ENCODE measurements around the gene SPATC1L.
A peak's percentile ranks its signal among the peaks of the same experiment; 100 is the strongest.

The SPATC1L gene

DNA sequence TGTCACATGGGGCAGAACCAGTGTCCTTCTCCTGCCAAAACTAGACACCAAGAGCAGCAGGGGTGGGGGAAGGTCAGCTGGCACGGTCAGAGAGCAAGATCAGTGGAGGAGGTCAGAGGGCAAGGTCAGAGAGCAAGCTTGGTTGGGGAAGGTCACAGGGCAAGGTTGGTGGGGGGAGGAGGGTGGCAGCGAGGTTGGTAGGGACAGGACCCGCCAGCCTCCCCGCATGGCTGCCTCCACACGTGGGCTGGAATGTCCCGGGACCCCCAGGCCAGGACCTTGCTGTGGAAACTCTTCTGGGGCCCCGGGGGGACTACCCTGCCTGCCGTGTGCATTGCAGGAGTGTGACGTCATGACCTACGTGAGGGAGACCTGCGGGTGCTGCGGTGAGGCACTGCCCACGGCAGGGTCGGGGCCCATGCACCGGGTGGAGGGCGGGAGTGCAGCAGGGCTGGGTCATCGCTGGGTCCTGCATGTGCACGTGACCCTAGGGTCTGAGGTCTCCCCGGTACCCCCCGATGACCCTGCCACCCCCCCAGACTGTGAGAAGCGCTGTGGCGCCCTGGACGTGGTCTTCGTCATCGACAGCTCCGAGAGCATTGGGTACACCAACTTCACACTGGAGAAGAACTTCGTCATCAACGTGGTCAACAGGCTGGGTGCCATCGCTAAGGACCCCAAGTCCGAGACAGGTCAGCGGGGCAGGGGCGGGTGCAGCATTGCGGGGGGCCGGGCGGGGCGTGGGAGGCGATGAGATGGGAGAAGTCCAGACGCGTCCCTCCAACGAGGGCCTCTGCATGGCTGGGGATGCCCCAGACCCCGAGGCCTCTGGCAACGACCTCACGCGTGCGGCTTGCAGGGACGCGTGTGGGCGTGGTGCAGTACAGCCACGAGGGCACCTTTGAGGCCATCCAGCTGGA, 59.1 kb downstream of the SPATC1L start:
- ChIA-PET CTCF (no interaction called here), POLR2A (no interaction called here)
- Histone ChIP-seq H3K9me3 (ENCODE audit: control insufficient read depth, insufficient read depth, low read depth, low read length) (no peaks in the 10 kb centered on the region), H3K4me1 (ENCODE audit: control insufficient read depth, insufficient read depth, low read length) (no peaks in the 10 kb centered on the region), H3K36me3 (ENCODE audit: control insufficient read depth in 2 of 2, insufficient read depth in 1 of 2, low read length in 2 of 2) (peaks cover 0 to 57% of the 10 kb centered on the region in 2 experiments; a peak in 1 of 3 replicates), H3K27ac (ENCODE audit: extremely low read depth, low read depth, low read length) (no peak overlapping the region), H3K4me3 (ENCODE audit: low read depth, low read length) (no peak overlapping the region)
- no peak for TF ChIP-seq ZNF571 (tag by site-specific recombination; IDR thresholded peaks at IDR 0.05)
- TF ChIP-seq, protein P1, sequence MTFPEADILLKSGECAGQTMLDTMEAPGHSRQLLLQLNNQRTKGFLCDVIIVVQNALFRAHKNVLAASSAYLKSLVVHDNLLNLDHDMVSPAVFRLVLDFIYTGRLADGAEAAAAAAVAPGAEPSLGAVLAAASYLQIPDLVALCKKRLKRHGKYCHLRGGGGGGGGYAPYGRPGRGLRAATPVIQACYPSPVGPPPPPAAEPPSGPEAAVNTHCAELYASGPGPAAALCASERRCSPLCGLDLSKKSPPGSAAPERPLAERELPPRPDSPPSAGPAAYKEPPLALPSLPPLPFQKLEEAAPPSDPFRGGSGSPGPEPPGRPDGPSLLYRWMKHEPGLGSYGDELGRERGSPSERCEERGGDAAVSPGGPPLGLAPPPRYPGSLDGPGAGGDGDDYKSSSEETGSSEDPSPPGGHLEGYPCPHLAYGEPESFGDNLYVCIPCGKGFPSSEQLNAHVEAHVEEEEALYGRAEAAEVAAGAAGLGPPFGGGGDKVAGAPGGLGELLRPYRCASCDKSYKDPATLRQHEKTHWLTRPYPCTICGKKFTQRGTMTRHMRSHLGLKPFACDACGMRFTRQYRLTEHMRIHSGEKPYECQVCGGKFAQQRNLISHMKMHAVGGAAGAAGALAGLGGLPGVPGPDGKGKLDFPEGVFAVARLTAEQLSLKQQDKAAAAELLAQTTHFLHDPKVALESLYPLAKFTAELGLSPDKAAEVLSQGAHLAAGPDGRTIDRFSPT (tag by site-specific recombination; IDR thresholded peaks at IDR 0.05), result no peak
- TF ChIP-seq BCL11A (tag by site-specific recombination; IDR thresholded peaks at IDR 0.05; ENCODE audit: low read depth), result peak; percentile 96
- no peak for TF ChIP-seq ZNF596 (tag by site-specific recombination; IDR thresholded peaks at IDR 0.05)
- TF ChIP-seq ZNF391 (tag by site-specific recombination; IDR thresholded peaks at IDR 0.05; ENCODE audit: borderline replicate concordance, low read depth), result no peak
- no peak for TF ChIP-seq ZNF23 (tag by site-specific recombination; IDR thresholded peaks at IDR 0.05; ENCODE audit: borderline replicate concordance)
- TF ChIP-seq YY2 (tag by site-specific recombination; IDR thresholded peaks at IDR 0.05), result no peak
- TF ChIP-seq ZNF707 (tag by site-specific recombination; IDR thresholded peaks at IDR 0.05), result no peak
- TF ChIP-seq SCRT1 (tag by site-specific recombination; IDR thresholded peaks at IDR 0.05; ENCODE audit: borderline replicate concordance), result no peak
- TF ChIP-seq GLIS2 (tag by site-specific recombination; IDR thresholded peaks at IDR 0.05), result 0 out of 2 replicates have a peak, but pooled peaks have one; percentile 5
- no peak for TF ChIP-seq ZNF558 (tag by site-specific recombination; IDR thresholded peaks at IDR 0.05)
- TF ChIP-seq ZBTB7A (tag by site-specific recombination; IDR thresholded peaks at IDR 0.05; ENCODE audit: low read depth), result 0 out of 2 replicates have a peak, but pooled peaks have one; percentile 64
- no peak for TF ChIP-seq ZNF677 (tag by site-specific recombination; IDR thresholded peaks at IDR 0.05)
- no peak for TF ChIP-seq ZNF560 (tag by site-specific recombination; IDR thresholded peaks at IDR 0.05; ENCODE audit: borderline replicate concordance)
- TF ChIP-seq, protein P2, sequence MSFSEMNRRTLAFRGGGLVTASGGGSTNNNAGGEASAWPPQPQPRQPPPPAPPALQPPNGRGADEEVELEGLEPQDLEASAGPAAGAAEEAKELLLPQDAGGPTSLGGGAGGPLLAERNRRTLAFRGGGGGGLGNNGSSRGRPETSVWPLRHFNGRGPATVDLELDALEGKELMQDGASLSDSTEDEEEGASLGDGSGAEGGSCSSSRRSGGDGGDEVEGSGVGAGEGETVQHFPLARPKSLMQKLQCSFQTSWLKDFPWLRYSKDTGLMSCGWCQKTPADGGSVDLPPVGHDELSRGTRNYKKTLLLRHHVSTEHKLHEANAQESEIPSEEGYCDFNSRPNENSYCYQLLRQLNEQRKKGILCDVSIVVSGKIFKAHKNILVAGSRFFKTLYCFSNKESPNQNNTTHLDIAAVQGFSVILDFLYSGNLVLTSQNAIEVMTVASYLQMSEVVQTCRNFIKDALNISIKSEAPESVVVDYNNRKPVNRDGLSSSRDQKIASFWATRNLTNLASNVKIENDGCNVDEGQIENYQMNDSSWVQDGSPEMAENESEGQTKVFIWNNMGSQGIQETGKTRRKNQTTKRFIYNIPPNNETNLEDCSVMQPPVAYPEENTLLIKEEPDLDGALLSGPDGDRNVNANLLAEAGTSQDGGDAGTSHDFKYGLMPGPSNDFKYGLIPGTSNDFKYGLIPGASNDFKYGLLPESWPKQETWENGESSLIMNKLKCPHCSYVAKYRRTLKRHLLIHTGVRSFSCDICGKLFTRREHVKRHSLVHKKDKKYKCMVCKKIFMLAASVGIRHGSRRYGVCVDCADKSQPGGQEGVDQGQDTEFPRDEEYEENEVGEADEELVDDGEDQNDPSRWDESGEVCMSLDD (tag by site-specific recombination; IDR thresholded peaks at IDR 0.05), result peak; percentile 31; the same call in 1 of the 2 replicates
- TF ChIP-seq BCL11B (tag by site-specific recombination; IDR thresholded peaks at IDR 0.05; ENCODE audit: low read depth), result peak; percentile 94
- TF ChIP-seq SCRT2 (tag by site-specific recombination; IDR thresholded peaks at IDR 0.05), result no peak

DNA sequence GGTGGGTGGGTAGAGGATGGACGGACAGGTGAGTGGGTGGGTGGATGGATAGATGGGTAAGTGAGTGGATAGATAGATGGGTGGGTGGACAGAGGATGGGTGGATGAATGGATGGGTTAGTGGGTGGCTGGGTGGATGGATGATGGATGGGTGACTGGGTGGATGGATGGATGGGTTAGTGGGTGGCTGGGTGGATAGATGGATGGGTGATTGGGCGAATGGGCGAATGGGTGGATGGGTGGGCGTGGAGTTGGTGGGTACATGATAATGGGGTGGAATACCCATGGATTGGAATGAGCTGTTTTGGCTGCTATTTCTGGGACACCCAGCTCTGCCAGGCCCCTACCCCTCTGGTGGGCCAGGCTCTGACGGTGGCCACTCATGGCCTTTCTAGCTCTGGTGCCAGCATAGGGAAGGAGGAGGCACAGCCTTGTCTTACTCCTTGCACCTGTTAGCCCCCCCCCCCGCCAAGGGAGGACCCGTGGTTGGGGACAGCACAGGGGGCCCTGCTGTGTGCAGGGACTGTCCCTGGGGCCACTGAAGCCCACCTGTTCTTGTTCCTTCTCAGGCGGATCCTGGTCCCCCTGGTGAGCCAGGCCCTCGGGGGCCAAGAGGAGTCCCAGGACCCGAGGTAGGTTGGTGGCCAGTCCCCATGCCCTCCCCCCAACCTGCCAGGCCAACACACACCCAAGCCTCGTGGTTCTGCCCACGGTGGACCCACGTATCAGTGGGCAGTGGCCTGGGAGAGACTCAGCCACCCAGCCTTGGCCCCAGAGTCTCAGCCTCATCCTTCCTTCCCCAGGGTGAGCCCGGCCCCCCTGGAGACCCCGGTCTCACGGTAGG, 60.0 kb downstream of the SPATC1L start:
- Histone ChIP-seq H3K36me3 (ENCODE audit: control insufficient read depth in 2 of 2, insufficient read depth in 1 of 2, low read length in 2 of 2) (peaks cover 0 to 62% of the 10 kb centered on the region in 2 experiments; a peak in 1 of 3 replicates), H3K4me3 (ENCODE audit: low read depth, low read length) (no peak overlapping the region), H3K9me3 (ENCODE audit: control insufficient read depth, insufficient read depth, low read depth, low read length) (no peaks in the 10 kb centered on the region), H3K4me1 (ENCODE audit: control insufficient read depth, insufficient read depth, low read length) (no peaks in the 10 kb centered on the region), H3K27ac (ENCODE audit: extremely low read depth, low read depth, low read length) (no peak overlapping the region)
- CTCF ChIA-PET, result no interaction called here
- POLR2A ChIA-PET, result no interaction called here
- TF ChIP-seq ZNF600 (tag by site-specific recombination; IDR thresholded peaks at IDR 0.05) (0 out of 2 replicates have a peak, but pooled peaks have one; percentile 14), SP2 (tag by site-specific recombination; IDR thresholded peaks at IDR 0.05) (peak; percentile 44), KLF8 (tag by site-specific recombination; IDR thresholded peaks at IDR 0.05) (0 out of 2 replicates have a peak, but pooled peaks have one; percentile 24), ZFHX2 (tag by site-specific recombination; conservative IDR thresholded peaks at IDR 0.05) (peak; percentile 100), ZBTB7A (tag by site-specific recombination; IDR thresholded peaks at IDR 0.05; ENCODE audit: low read depth) (peak; percentile 71; the same call in 1 of the 2 replicates), KLF1 (tag by site-specific recombination; IDR thresholded peaks at IDR 0.05) (0 out of 2 replicates have a peak, but pooled peaks have one; percentile 12)
- TF ChIP-seq, protein P3, sequence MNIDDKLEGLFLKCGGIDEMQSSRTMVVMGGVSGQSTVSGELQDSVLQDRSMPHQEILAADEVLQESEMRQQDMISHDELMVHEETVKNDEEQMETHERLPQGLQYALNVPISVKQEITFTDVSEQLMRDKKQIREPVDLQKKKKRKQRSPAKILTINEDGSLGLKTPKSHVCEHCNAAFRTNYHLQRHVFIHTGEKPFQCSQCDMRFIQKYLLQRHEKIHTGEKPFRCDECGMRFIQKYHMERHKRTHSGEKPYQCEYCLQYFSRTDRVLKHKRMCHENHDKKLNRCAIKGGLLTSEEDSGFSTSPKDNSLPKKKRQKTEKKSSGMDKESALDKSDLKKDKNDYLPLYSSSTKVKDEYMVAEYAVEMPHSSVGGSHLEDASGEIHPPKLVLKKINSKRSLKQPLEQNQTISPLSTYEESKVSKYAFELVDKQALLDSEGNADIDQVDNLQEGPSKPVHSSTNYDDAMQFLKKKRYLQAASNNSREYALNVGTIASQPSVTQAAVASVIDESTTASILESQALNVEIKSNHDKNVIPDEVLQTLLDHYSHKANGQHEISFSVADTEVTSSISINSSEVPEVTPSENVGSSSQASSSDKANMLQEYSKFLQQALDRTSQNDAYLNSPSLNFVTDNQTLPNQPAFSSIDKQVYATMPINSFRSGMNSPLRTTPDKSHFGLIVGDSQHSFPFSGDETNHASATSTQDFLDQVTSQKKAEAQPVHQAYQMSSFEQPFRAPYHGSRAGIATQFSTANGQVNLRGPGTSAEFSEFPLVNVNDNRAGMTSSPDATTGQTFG (tag by site-specific recombination; IDR thresholded peaks at IDR 0.05; ENCODE audit: borderline replicate concordance), result 0 out of 2 replicates have a peak, but pooled peaks have one; percentile 9
- TF ChIP-seq, protein P4, sequence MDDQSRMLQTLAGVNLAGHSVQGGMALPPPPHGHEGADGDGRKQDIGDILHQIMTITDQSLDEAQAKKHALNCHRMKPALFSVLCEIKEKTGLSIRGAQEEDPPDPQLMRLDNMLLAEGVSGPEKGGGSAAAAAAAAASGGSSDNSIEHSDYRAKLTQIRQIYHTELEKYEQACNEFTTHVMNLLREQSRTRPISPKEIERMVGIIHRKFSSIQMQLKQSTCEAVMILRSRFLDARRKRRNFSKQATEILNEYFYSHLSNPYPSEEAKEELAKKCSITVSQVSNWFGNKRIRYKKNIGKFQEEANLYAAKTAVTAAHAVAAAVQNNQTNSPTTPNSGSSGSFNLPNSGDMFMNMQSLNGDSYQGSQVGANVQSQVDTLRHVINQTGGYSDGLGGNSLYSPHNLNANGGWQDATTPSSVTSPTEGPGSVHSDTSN (CRISPR knock-in tag; IDR thresholded peaks at IDR 0.05), result no peak

Data from HEK293 (cell line).